GM10847 (cell line): Measurements from ENCODE around the gene GLS2.

Source experiments
- POLR2A ChIP-seq: IDR thresholded peaks from 2 replicates; pipeline ENCODE4 v1.6.1; 2011; ENCODE audit not compliant: insufficient read length; ENCODE audit errors: extremely low read depth

GLS2 gene

GRCh38 chr12:56451147-56451546 lies 36.8 kb downstream of the GLS2 start:
- no peak for TF ChIP-seq POLR2A

GRCh38 chr12:56450241-56450640 lies 37.7 kb downstream of the GLS2 start:
- TF ChIP-seq POLR2A, result no peak

GRCh38 chr12:56449622-56449984 lies 38.4 kb downstream of the GLS2 start:
- no peak for TF ChIP-seq POLR2A

- peak; percentile 70 for TF ChIP-seq POLR2A
Observed at GRCh38 chr12:56448860-56449621, 38.9 kb downstream of the GLS2 start, which contains the start of gene TIMELESS. Gene TIMELESS, minus strand, starts transcription at chr12:56449426. Its CDS starts 15,256 bp downstream, at chr12:56434170.

- no peak for TF ChIP-seq POLR2A
Observed at GRCh38 chr12:56437430-56438176, 50.4 kb downstream of the GLS2 start.

- no peak for TF ChIP-seq POLR2A
Observed at GRCh38 chr12:56434828-56435227, 53.1 kb downstream of the GLS2 start.

- TF ChIP-seq POLR2A, result no peak
Observed at GRCh38 chr12:56431850-56432249, 56.1 kb downstream of the GLS2 start.

GRCh38 chr12:56431288-56431687 lies 56.7 kb downstream of the GLS2 start:
- TF ChIP-seq POLR2A, result no peak

- no peak for TF ChIP-seq POLR2A
Observed at GRCh38 chr12:56425940-56426438, 62.0 kb downstream of the GLS2 start.

- no peak for TF ChIP-seq POLR2A
Observed at GRCh38 chr12:56425193-56425592, 62.8 kb downstream of the GLS2 start.
